WTC11 (cell line): ENCODE measurements around the gene RBMS1. TPM values are rescaled to one million over a fixed set of nuclear protein-coding genes. Genes with fewer than 3 reads are reported as not detected.

Source experiments
- ATAC-seq: fragments of 200-7000 bp; cut with Tn5 transposase; 2 replicates; pipeline ENCODE4 v1.10.0; 2021; ENCODE audit warnings: mild to moderate bottlenecking, moderate library complexity
- CTCF ChIA-PET: fragments of 300-600 bp; sonication (Branson Sonifier 250); formaldehyde crosslinking; loops from one replicate; lab custom pipeline; 2021; ENCODE audit warnings: antibody characterized with exemption; lab: Charles Lee
- POLR2A ChIA-PET: fragments of 350-600 bp; sonication (Branson Sonifier 250); formaldehyde crosslinking; loops from one replicate; lab custom pipeline; 2021; ENCODE audit warnings: antibody characterized with exemption; lab: Charles Lee
- DNase-seq: peaks from one replicate; pipeline ENCODE4 v3.0.0; 2021; ENCODE audit warnings: low spot score
- H3K27ac Mint-ChIP-seq: 2 replicates; pipeline ENCODE4 v1.8.0; 2021; ENCODE audit warnings: mixed read lengths
- H3K27me3 Mint-ChIP-seq: 2 replicates; pipeline ENCODE4 v1.8.0; 2021; ENCODE audit warnings: low read depth, mild to moderate bottlenecking, moderate library complexity, mixed read lengths
- H3K36me3 Mint-ChIP-seq: 2 replicates; pipeline ENCODE4 v1.8.0; 2021; ENCODE audit warnings: mixed read lengths
- H3K4me1 Mint-ChIP-seq: 2 replicates; pipeline ENCODE4 v1.8.0; 2022; ENCODE audit warnings: mixed read lengths
- H3K4me3 Mint-ChIP-seq: 2 replicates; pipeline ENCODE4 v1.8.0; 2021; ENCODE audit warnings: mild to moderate bottlenecking, moderate library complexity, mixed read lengths
- H3K9me3 Mint-ChIP-seq: 2 replicates; pipeline ENCODE4 v1.8.0; 2021; ENCODE audit warnings: mixed read lengths
- ARID4B ChIP-seq: sonication (generic); formaldehyde crosslinking; IDR thresholded peaks from 2 replicates; pipeline ENCODE4 v1.8.0; 2023; ENCODE audit warnings: missing genetic modification reagents, mild to moderate bottlenecking, borderline replicate concordance
- CDX4 ChIP-seq: fragments of 250-450 bp; sonication (Bioruptor Pico); IDR thresholded peaks from 2 replicates; pipeline ENCODE4 v1.9.0; 2021; ENCODE audit warnings: moderate library complexity, mild to moderate bottlenecking, inconsistent platforms, borderline replicate concordance
- E2F4 ChIP-seq: sonication (generic); formaldehyde crosslinking; IDR thresholded peaks from 2 replicates; pipeline ENCODE4 v1.8.1; 2022; ENCODE audit warnings: low read depth, mild to moderate bottlenecking, moderate library complexity, missing genetic modification reagents, borderline replicate concordance
- E2F5 ChIP-seq: sonication (generic); formaldehyde crosslinking; IDR thresholded peaks from 2 replicates; pipeline ENCODE4 v1.8.1; 2022; ENCODE audit warnings: mild to moderate bottlenecking, moderate library complexity, missing genetic modification reagents
- FOXP1 ChIP-seq: sonication (generic); formaldehyde crosslinking; IDR thresholded peaks from 2 replicates; pipeline ENCODE4 v1.8.0; 2022; ENCODE audit warnings: missing genetic modification reagents, mild to moderate bottlenecking, moderate library complexity, borderline replicate concordance
- JUN ChIP-seq: sonication (generic); formaldehyde crosslinking; IDR thresholded peaks from 2 replicates; pipeline ENCODE4 v1.8.0; 2023; ENCODE audit warnings: mild to moderate bottlenecking, missing genetic modification reagents
- KAT7 ChIP-seq: sonication (generic); formaldehyde crosslinking; IDR thresholded peaks from 2 replicates; pipeline ENCODE4 v1.8.1; 2023; ENCODE audit warnings: missing genetic modification reagents, mild to moderate bottlenecking, borderline replicate concordance
- NFYB ChIP-seq: sonication (generic); formaldehyde crosslinking; conservative IDR thresholded peaks from 2 replicates; pipeline ENCODE4 v1.8.0; 2022; ENCODE audit warnings: low read depth, missing genetic modification reagents
- NR3C1 ChIP-seq: sonication (generic); formaldehyde crosslinking; conservative IDR thresholded peaks from 2 replicates; pipeline ENCODE4 v1.8.1; 2023; ENCODE audit warnings: low read depth, mild to moderate bottlenecking, missing genetic modification reagents
- PRRX2 ChIP-seq: fragments of 250-450 bp; sonication (Bioruptor Pico); IDR thresholded peaks from 2 replicates; pipeline ENCODE4 v1.8.0; 2021; ENCODE audit warnings: mild to moderate bottlenecking
- RELA ChIP-seq: sonication (generic); formaldehyde crosslinking; IDR thresholded peaks from 2 replicates; pipeline ENCODE4 v1.8.1; 2022; ENCODE audit warnings: missing genetic modification reagents, mild to moderate bottlenecking, borderline replicate concordance
- RORB ChIP-seq: fragments of 250-450 bp; sonication (Bioruptor Pico); IDR thresholded peaks from 2 replicates; pipeline ENCODE4 v1.9.0; 2021; ENCODE audit warnings: mild to moderate bottlenecking
- TEAD1 ChIP-seq: sonication (generic); formaldehyde crosslinking; IDR thresholded peaks from 2 replicates; pipeline ENCODE4 v1.8.0; 2022; ENCODE audit warnings: mild to moderate bottlenecking, missing genetic modification reagents
- TP53 ChIP-seq: sonication (generic); formaldehyde crosslinking; IDR thresholded peaks from 2 replicates; pipeline ENCODE4 v1.8.1; 2023; ENCODE audit warnings: mild to moderate bottlenecking, missing genetic modification reagents
- USF2 ChIP-seq: sonication (generic); formaldehyde crosslinking; IDR thresholded peaks from 2 replicates; pipeline ENCODE4 v1.8.1; 2023; ENCODE audit warnings: mild to moderate bottlenecking, missing genetic modification reagents, moderate library complexity
- ZNF317 ChIP-seq: sonication (generic); formaldehyde crosslinking; IDR thresholded peaks from 2 replicates; pipeline ENCODE4 v1.8.1; 2023; ENCODE audit warnings: low read depth, mild to moderate bottlenecking, moderate library complexity, missing genetic modification reagents, borderline replicate concordance
- ZNF416 ChIP-seq: fragments of 250-450 bp; sonication (Bioruptor Pico); IDR thresholded peaks from 2 replicates; pipeline ENCODE4 v1.9.0; 2021; ENCODE audit warnings: mild to moderate bottlenecking, inconsistent platforms
- total RNA-seq: library from RNA; stranded (reverse); gene quantifications from 3 replicates; pipeline ENCODE4 v1.2.3, GENCODE V29; 2021

Gene RBMS1
- total RNA-seq, 1 experiment from 2014 or later = 56.3 TPM

- no peak for ATAC-seq
These were observed 211.5 kb downstream of the RBMS1 start for GRCh38 chr2:160282063-160282580.

GRCh38 chr2:160281213-160281612 lies 212.4 kb downstream of the RBMS1 start:
- no peaks in the 10 kb centered on the region for H3K27me3 Mint-ChIP-seq
- H3K36me3 Mint-ChIP-seq = peaks cover 36% of the 10 kb centered on the region
- H3K4me3 Mint-ChIP-seq = no peak overlapping the region
- ChIA-PET POLR2A (no interaction called here), CTCF (no interaction called here)
- no peaks in the 10 kb centered on the region for H3K4me1 Mint-ChIP-seq
- DNase-seq = no peak
- no peak for ATAC-seq
- H3K9me3 Mint-ChIP-seq = no peaks in the 10 kb centered on the region
- no peak overlapping the region for H3K27ac Mint-ChIP-seq
- TF ChIP-seq TP53 (CRISPR knock-in tag) (no peak), JUN (no peak), NFYB (CRISPR knock-in tag) (no peak), ARID4B (CRISPR knock-in tag) (no peak), RELA (CRISPR knock-in tag) (no peak), FOXP1 (CRISPR knock-in tag) (no peak), KAT7 (CRISPR knock-in tag) (no peak), TEAD1 (CRISPR knock-in tag) (no peak), CDX4 (CRISPR knock-in tag) (no peak), ZNF317 (CRISPR knock-in tag) (no peak), E2F5 (CRISPR knock-in tag) (no peak)

More at GRCh38 chr2:160282063-160282580, 211.5 kb downstream of the RBMS1 start:
- no peaks in the 10 kb centered on the region for H3K9me3 Mint-ChIP-seq
- H3K27ac Mint-ChIP-seq = no peak overlapping the region
- H3K36me3 Mint-ChIP-seq = peaks cover 31% of the 10 kb centered on the region
- no peak overlapping the region for H3K4me3 Mint-ChIP-seq
- no peaks in the 10 kb centered on the region for H3K4me1 Mint-ChIP-seq
- TF ChIP-seq ZNF416 (CRISPR knock-in tag) (no peak), USF2 (CRISPR knock-in tag) (no peak), NR3C1 (CRISPR knock-in tag) (no peak), PRRX2 (CRISPR knock-in tag) (no peak), RORB (CRISPR knock-in tag) (no peak), FOXP1 (CRISPR knock-in tag) (no peak), E2F4 (CRISPR knock-in tag) (no peak), ARID4B (CRISPR knock-in tag) (no peak)
- ChIA-PET POLR2A (no interaction called here), CTCF (no interaction called here)
- H3K27me3 Mint-ChIP-seq = no peaks in the 10 kb centered on the region
- no peak for DNase-seq
